Measurements from ENCODE around the gene BHLHE40.

DNA sequence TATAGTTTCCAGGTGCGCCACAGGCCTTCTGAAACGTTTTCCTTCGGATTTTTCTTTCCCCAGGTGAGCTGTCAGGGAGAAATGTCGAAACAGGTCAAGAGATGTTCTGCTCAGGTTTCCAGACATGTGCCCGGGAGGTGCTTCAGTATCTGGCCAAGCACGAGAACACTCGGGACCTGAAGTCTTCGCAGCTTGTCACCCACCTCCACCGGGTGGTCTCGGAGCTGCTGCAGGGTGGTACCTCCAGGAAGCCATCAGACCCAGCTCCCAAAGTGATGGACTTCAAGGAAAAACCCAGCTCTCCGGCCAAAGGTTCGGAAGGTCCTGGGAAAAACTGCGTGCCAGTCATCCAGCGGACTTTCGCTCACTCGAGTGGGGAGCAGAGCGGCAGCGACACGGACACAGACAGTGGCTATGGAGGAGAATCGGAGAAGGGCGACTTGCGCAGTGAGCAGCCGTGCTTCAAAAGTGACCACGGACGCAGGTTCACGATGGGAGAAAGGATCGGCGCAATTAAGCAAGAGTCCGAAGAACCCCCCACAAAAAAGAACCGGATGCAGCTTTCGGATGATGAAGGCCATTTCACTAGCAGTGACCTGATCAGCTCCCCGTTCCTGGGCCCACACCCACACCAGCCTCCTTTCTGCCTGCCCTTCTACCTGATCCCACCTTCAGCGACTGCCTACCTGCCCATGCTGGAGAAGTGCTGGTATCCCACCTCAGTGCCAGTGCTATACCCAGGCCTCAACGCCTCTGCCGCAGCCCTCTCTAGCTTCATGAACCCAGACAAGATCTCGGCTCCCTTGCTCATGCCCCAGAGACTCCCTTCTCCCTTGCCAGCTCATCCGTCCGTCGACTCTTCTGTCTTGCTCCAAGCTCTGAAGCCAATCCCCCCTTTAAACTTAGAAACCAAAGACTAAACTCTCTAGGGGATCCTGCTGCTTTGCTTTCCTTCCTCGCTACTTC, 3.8 kb downstream of the BHLHE40 start:
- TF ChIP-seq EZH2 (IDR thresholded peaks at IDR 0.05; ENCODE audit: borderline replicate concordance, low read depth, low read length, poor library complexity, severe bottlenecking) (no peak), CTCF (conservative IDR thresholded peaks at IDR 0.05; ENCODE audit: low read depth, low read length) (no peak)
